Liver (tissue), 2 donors: ENCODE results near the gene HSD17B1.

Experiments
- YY1 ChIP-seq: IDR thresholded peaks from 2 replicates; pipeline ENCODE4 v1.6.1; 2016; ENCODE audit warnings: antibody characterized with exemption, mild to moderate bottlenecking
- ZBTB33 ChIP-seq: IDR thresholded peaks from 2 replicates; pipeline ENCODE4 v1.6.1; 2016; ENCODE audit warnings: antibody characterized with exemption
- TF ChIP-seq, protein P1 (sequence below): fragments of 150-350 bp; IDR thresholded peaks from 2 replicates; pipeline ENCODE4 v1.5.1; 2017; ENCODE audit warnings: improper control_type of control experiment, low read depth, low read length; ENCODE audit not compliant: missing input control
- TF ChIP-seq, protein P2 (sequence below): IDR thresholded peaks from 2 replicates; pipeline ENCODE4 v1.6.1; 2016; ENCODE audit warnings: antibody characterized with exemption
- donor health status: healthy.

GRCh38 chr17:42598905-42599304 is 46.2 kb downstream of the HSD17B1 start:
- TF ChIP-seq, protein P1, sequence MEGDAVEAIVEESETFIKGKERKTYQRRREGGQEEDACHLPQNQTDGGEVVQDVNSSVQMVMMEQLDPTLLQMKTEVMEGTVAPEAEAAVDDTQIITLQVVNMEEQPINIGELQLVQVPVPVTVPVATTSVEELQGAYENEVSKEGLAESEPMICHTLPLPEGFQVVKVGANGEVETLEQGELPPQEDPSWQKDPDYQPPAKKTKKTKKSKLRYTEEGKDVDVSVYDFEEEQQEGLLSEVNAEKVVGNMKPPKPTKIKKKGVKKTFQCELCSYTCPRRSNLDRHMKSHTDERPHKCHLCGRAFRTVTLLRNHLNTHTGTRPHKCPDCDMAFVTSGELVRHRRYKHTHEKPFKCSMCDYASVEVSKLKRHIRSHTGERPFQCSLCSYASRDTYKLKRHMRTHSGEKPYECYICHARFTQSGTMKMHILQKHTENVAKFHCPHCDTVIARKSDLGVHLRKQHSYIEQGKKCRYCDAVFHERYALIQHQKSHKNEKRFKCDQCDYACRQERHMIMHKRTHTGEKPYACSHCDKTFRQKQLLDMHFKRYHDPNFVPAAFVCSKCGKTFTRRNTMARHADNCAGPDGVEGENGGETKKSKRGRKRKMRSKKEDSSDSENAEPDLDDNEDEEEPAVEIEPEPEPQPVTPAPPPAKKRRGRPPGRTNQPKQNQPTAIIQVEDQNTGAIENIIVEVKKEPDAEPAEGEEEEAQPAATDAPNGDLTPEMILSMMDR: no peak
- TF ChIP-seq ZBTB33 (no peak), YY1 (no peak)
- TF ChIP-seq, protein P2, sequence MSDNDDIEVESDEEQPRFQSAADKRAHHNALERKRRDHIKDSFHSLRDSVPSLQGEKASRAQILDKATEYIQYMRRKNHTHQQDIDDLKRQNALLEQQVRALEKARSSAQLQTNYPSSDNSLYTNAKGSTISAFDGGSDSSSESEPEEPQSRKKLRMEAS: no peak
